K562 (cell line): ENCODE measurements around the gene CKS2. TPM values are rescaled to one million over a fixed set of nuclear protein-coding genes. Genes with fewer than 3 reads are reported as not detected.

Source experiments
- ATAC-seq: fragments of 200-7000 bp; cut with Tn5 transposase; 3 replicates; pipeline ENCODE4 v1.9.1; 2020; ENCODE audit warnings: moderate library complexity
- BruUV-seq: library from RNA; stranded (reverse); fragments of 400-500 nt; replicated peaks from 2 replicates; lab custom pipeline; 2021; lab: Mats Ljungman, UMichigan
- CTCF ChIA-PET: fragments of 300-600 bp; formaldehyde crosslinking; extraction: SDS; loops from one replicate; lab custom pipeline; 2021; ENCODE audit warnings: low intra/inter-chr PET ratio; lab: Yijun Ruan, JAX
- POLR2A ChIA-PET: fragments of 300-600, 350-650 bp; sonication (Branson Sonifier 250); formaldehyde crosslinking; extraction: SDS; loops from one replicate; lab custom pipeline; 2021; ENCODE audit warnings: antibody characterized with exemption, inconsistent platforms; lab: Yijun Ruan, JAX
- DNase-seq, 4 experiments: peaks; one replicate each; pipeline versions ENCODE4 v3.0.0 to v3.0.0-alpha.2; 2011 to 2018; ENCODE audit warnings: low spot score in 3 of 4, mixed read lengths in 3 of 4; ENCODE audit errors: extremely low read depth in 1 of 4
- FAIRE-seq: peaks from 2 replicates; lab custom pipeline; 2011; peaks lifted over from hg19 to GRCh38; lab: Jason Lieb, UNC
- H2AFZ ChIP-seq: 2 replicates; pipeline ENCODE4 v1.6.0; 2011; ENCODE audit warnings: low read depth, low read length, control low read depth, inconsistent platforms
- H3K27ac ChIP-seq: fragments of 200-600 bp; 3 replicates; pipeline ENCODE4 v1.8.0; 2011; ENCODE audit warnings: low read depth, mild to moderate bottlenecking, control low read depth, inconsistent platforms, low read length, moderate library complexity, mixed read lengths; ENCODE audit errors: extremely low read depth
- H3K27me3 ChIP-seq, 2 experiments: fragments of 300-600 bp in 1 of 2; 2 replicates in 1 of 2; 3 replicates in 1 of 2; pipeline versions ENCODE4 v1.6.0 to v1.8.0; 2011; ENCODE audit warnings: inconsistent platforms in 2 of 2, low read length in 2 of 2, mild to moderate bottlenecking in 1 of 2, mixed read lengths in 1 of 2, moderate library complexity in 1 of 2; ENCODE audit not compliant: control insufficient read depth in 2 of 2, insufficient read depth in 2 of 2
- H3K36me3 ChIP-seq: fragments of 300-600 bp; 3 replicates; pipeline ENCODE4 v1.8.0; 2011; ENCODE audit warnings: mild to moderate bottlenecking, low read length, inconsistent platforms; ENCODE audit not compliant: control insufficient read depth, insufficient read depth
- H3K4me1 ChIP-seq, 2 experiments: fragments of 200-600 bp in 1 of 2; replicated peaks in 1 of 2; 2 replicates in 1 of 2; 3 replicates in 1 of 2; pipeline versions ENCODE4 v1.5.1 to v1.8.0; 2011; ENCODE audit warnings: inconsistent platforms in 2 of 2, low read length in 2 of 2, mild to moderate bottlenecking in 1 of 2, mixed read lengths in 1 of 2, moderate library complexity in 1 of 2; ENCODE audit not compliant: control insufficient read depth in 2 of 2, insufficient read depth in 2 of 2
- H3K4me2 ChIP-seq: 2 replicates; pipeline ENCODE4 v1.6.1; 2011; ENCODE audit warnings: low read length, control low read depth, inconsistent platforms, mixed read lengths; ENCODE audit not compliant: insufficient read depth
- H3K4me3 ChIP-seq: fragments of 200-600 bp; sonication (generic), shearing (Covaris generic); 2 replicates; pipeline ENCODE4 v1.5.1; 2016; ENCODE audit warnings: control low read depth, inconsistent platforms
- H3K79me2 ChIP-seq: fragments of 200-600 bp; 3 replicates; pipeline ENCODE4 v1.8.0; 2011; ENCODE audit warnings: low read length, inconsistent platforms; ENCODE audit not compliant: control insufficient read depth, insufficient read depth
- H3K9ac ChIP-seq, 2 experiments: 2 replicates each; pipeline versions ENCODE4 v1.6.0 to v1.6.1; 2011; ENCODE audit warnings: low read depth in 2 of 2, low read length in 2 of 2, control low read depth in 1 of 2, inconsistent platforms in 1 of 2, mild to moderate bottlenecking in 1 of 2, mixed read lengths in 1 of 2; ENCODE audit not compliant: insufficient read depth in 1 of 2
- H3K9me1 ChIP-seq: one replicate; pipeline ENCODE4 v1.6.0; 2011; ENCODE audit warnings: inconsistent platforms, mild to moderate bottlenecking, low read length, moderate library complexity; ENCODE audit not compliant: control insufficient read depth, insufficient read depth
- H3K9me3 ChIP-seq: replicated peaks from 2 replicates; pipeline ENCODE4 v1.5.1; 2011; ENCODE audit warnings: low read depth, low read length, inconsistent platforms; ENCODE audit not compliant: control insufficient read depth, insufficient read depth
- H4K20me1 ChIP-seq: replicated peaks from 2 replicates; pipeline ENCODE4 v1.6.1; 2011; ENCODE audit warnings: low read length, inconsistent platforms, mixed read lengths; ENCODE audit not compliant: control insufficient read depth, insufficient read depth
- CHD2 ChIP-seq: IDR thresholded peaks from 2 replicates; pipeline ENCODE4 v1.6.1; 2011; ENCODE audit warnings: low read depth, low read length
- HDAC8 ChIP-seq: fragments of 450-650 bp; IDR thresholded peaks from 2 replicates; pipeline ENCODE4 v1.6.1; 2016; ENCODE audit warnings: mild to moderate bottlenecking, missing genetic modification characterization, moderate library complexity, missing compliant biosample characterization
- HMGN3 ChIP-seq: IDR thresholded peaks from 2 replicates; pipeline ENCODE4 v1.6.1; 2011; ENCODE audit warnings: borderline replicate concordance, low read depth, mild to moderate bottlenecking, mixed read lengths, low read length; ENCODE audit not compliant: insufficient read length; ENCODE audit errors: extremely low read depth
- JUNB ChIP-seq: fragments of 450-650 bp; formaldehyde crosslinking; conservative IDR thresholded peaks from 2 replicates; pipeline ENCODE4 v1.4.0; 2020; ENCODE audit warnings: mild to moderate bottlenecking
- MEF2A ChIP-seq: IDR thresholded peaks from 2 replicates; pipeline ENCODE4 v1.6.1; 2011; ENCODE audit warnings: low read depth, mild to moderate bottlenecking, low read length, moderate library complexity; ENCODE audit not compliant: control insufficient read depth
- NFYB ChIP-seq: IDR thresholded peaks from 2 replicates; pipeline ENCODE4 v1.6.1; 2011; ENCODE audit warnings: mild to moderate bottlenecking, moderate library complexity; ENCODE audit not compliant: insufficient read length; ENCODE audit errors: extremely low read depth
- RBM22 ChIP-seq: fragments of 200-400 bp; formaldehyde crosslinking; IDR thresholded peaks from 2 replicates; pipeline ENCODE4 v1.6.1; 2018; ENCODE audit warnings: low read length, low read depth; ENCODE audit not compliant: poor library complexity, severe bottlenecking
- RFX7 ChIP-seq: fragments of 250-450 bp; sonication (Bioruptor Pico); IDR thresholded peaks from 2 replicates; pipeline ENCODE4 v1.5.1; 2021; ENCODE audit warnings: mild to moderate bottlenecking
- SMARCA4 ChIP-seq: fragments of 450-650 bp; IDR thresholded peaks from 2 replicates; pipeline ENCODE4 v1.6.1; 2016
- ZFP1 ChIP-seq: fragments of 450-650 bp; formaldehyde crosslinking; IDR thresholded peaks from 2 replicates; pipeline ENCODE4 v1.4.0; 2020; ENCODE audit warnings: mild to moderate bottlenecking, mixed read lengths
- WGBS: fragments of 100-300 bp; shearing (Covaris generic); methylation state at CpG from one replicate; pipeline ENCODE4 v1.1.6; 2016; ENCODE audit warnings: low coverage, mixed read lengths; ENCODE audit not compliant: insufficient coverage; ENCODE audit errors: missing lambda C conversion rate; 5-methylcytosine and 5-hydroxymethylcytosine counted together
- in situ Hi-C: fragments of 300-500 bp; cut with MboI; formaldehyde crosslinking; loops from 4 replicates; pipeline ENCODE4 v1.15.0; 2018; ENCODE audit warnings: inconsistent platforms, mixed read lengths
- intact Hi-C: fragments of 100-400 bp; cut with micrococcal nuclease; formaldehyde crosslinking; loops from 2 replicates; pipeline ENCODE4 v1.14.2; 2022
- polyA plus RNA-seq, 8 experiments: library from polyadenylated mRNA; depleted of rRNA in 4 of 8; stranded (reverse) in 5 of 8; unstranded in 3 of 8; fragments of >200 nt; fragmentation: Nextera tagmentation in 2 of 8; fragmentation: Illumina TruSeq in 1 of 8; extraction: Ambion mirVana in 2 of 8; extraction: Trizol in 1 of 8; gene quantifications; 2 replicates each; pipeline versions ENCODE4 v1.2.1 to v1.2.3, GENCODE V29; 2011 to 2014; ENCODE audit warnings: inconsistent platforms in 1 of 8, missing spikeins in 1 of 8
- total RNA-seq, 7 experiments: library from RNA; depleted of rRNA in 6 of 7; stranded (reverse); fragments of >200 nt in 6 of 7; fragmentation: Illumina TruSeq in 2 of 7; extraction: Trizol in 2 of 7; gene quantifications; 2 replicates each; pipeline versions ENCODE4 v1.2.1 to v1.2.3, GENCODE V29; 2011 to 2021; ENCODE audit warnings: low replicate concordance in 1 of 7

The CKS2 gene
- total and polyA plus RNA-seq, 9 of the 15 experiments (the other 6 are each of a cell fraction or from before 2014, with no cell fraction given) = 123 to 941 (median 321) TPM

DNA sequence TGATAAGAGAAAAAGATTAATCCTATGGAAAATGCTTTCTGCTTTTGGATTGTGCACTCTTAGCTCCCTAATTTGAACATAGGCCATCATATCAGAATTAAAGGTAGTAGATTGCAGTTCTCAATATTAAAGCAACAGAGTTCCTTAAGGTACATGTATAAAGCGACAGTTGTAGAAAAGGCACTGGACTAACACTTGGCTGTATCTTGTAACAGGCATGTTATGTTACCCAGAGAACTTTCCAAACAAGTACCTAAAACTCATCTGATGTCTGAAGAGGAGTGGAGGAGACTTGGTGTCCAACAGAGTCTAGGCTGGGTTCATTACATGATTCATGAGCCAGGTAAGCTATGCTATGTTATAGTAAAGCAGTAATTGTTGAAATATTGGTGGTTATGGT, 4.0 kb downstream of the CKS2 start:
- Histone ChIP-seq H3K27ac (no peak overlapping the region; the same call in 1 of the 3 replicates), H3K4me3 (peak overlapping the region; percentile 82; the same call in 1 of the 2 replicates), H2AFZ (no peak overlapping the region), H3K36me3 (peaks cover 60% of the 10 kb centered on the region), H3K9me3 (no peaks in the 10 kb centered on the region), H4K20me1 (peaks cover 28% of the 10 kb centered on the region), H3K9ac (peak overlapping the region in 1 of 2 experiments; percentile 98; a peak in 3 of 4 replicates), H3K9me1 (peaks cover 4% of the 10 kb centered on the region), H3K4me1 (peaks cover 7% of the 10 kb centered on the region in 2 experiments; a peak in 3 of 5 replicates), H3K79me2 (peaks cover 87% of the 10 kb centered on the region), H3K4me2 (peak overlapping the region; percentile 74), H3K27me3 (no peaks in the 10 kb centered on the region)
- no peak for TF ChIP-seq HMGN3
- TF ChIP-seq SMARCA4 = no peak
- TF ChIP-seq JUNB (CRISPR knock-in tag) = no peak
- no peak for TF ChIP-seq RFX7 (CRISPR knock-in tag)
- no peak for TF ChIP-seq ZFP1 (CRISPR knock-in tag)
- TF ChIP-seq HDAC8 (tag) = no peak
- ChIA-PET POLR2A (no interaction called here), CTCF (no interaction called here)
- FAIRE-seq = no peak
- intact Hi-C loops = no loop called here
- no TSS peak for BruUV-seq
- ATAC-seq = no peak
- DNase-seq = no peak
- WGBS = 63% methylated on average over 1 of the region's 1 CpG
- in situ Hi-C loops = no loop called here

- ATAC-seq = no peak
- TF ChIP-seq NFYB (no peak), MEF2A (no peak), RBM22 (no peak), CHD2 (no peak)
- H3K9me1 ChIP-seq = peaks cover 4% of the 10 kb centered on the region
- H3K4me3 ChIP-seq = no peak overlapping the region
- CTCF ChIA-PET = interaction anchor here (0.6 kb wide), 1 partner anchor 1517 kb away, joined by 3 read pairs; no protein-coding TSS in a partner anchor
- intact Hi-C loops = no loop called here
- peaks cover 87% of the 10 kb centered on the region for H3K79me2 ChIP-seq
- H2AFZ ChIP-seq = no peak overlapping the region
- H4K20me1 ChIP-seq = peaks cover 28% of the 10 kb centered on the region
- no TSS peak for BruUV-seq
- no peak for FAIRE-seq
- peak overlapping the region; percentile 32; the same call in 1 of the 3 replicates for H3K27ac ChIP-seq
- no peak overlapping the region for H3K4me2 ChIP-seq
- POLR2A ChIA-PET = no interaction called here
- DNase-seq = no peak
- H3K27me3 ChIP-seq = no peaks in the 10 kb centered on the region
- no peaks in the 10 kb centered on the region for H3K9me3 ChIP-seq
- H3K9ac ChIP-seq = peak overlapping the region in 1 of 2 experiments; percentile 19; a peak in 1 of 4 replicates
- in situ Hi-C loops = no loop called here
- H3K36me3 ChIP-seq = peaks cover 60% of the 10 kb centered on the region
- peaks cover 3 to 7% of the 10 kb centered on the region in 2 experiments; a peak in 3 of 5 replicates for H3K4me1 ChIP-seq
Measured at GRCh38 chr9:89315482-89315881, 4.5 kb downstream of the CKS2 start.
